ENCODE measurements around the gene BTNL8.
"Not testable (repeated sequence)": the region's sequence is repeated elsewhere in the genome, so short reads cannot be mapped to it uniquely, and the experiment has no call there.

Gene BTNL8

GRCh38 chr5:180875860-180876426 lies 23.0 kb upstream of the BTNL8 start:
- DNase-seq, result no peak

GRCh38 chr5:180885845-180886529 lies 13.0 kb upstream of the BTNL8 start:
- not testable (repeated sequence) for DNase-seq

DNA sequence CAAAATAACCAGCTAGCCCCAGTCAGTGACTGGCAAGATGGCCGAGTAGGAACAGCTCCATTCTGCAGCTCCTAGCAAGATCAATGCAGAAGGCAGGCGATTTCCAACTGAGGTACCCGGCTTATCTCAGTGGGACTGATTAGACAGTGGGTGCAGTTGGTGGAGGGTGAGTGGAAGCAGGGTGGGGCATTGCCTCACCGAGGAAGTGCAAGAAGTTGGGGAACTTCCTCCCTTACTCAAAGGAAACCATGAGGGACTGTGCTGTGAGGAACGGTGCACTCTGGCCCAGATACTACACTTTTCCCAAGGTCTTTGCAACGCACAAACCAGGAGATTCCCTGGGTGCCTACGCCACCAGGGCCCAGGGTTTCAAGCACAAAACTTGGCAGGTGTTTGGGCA lies 9.6 kb upstream of the BTNL8 start:
- no peak for DNase-seq

- not testable (repeated sequence) for DNase-seq
Observed at GRCh38 chr5:180895330-180895729, 3.6 kb upstream of the BTNL8 start.

- no peak for DNase-seq
Observed at GRCh38 chr5:180900178-180900577, 1.2 kb downstream of the BTNL8 start.

GRCh38 chr5:180901319-180902009 lies 2.5 kb downstream of the BTNL8 start:
- DNase-seq, result no peak

- DNase-seq, result no peak
Observed at GRCh38 chr5:180908400-180908799, 9.4 kb downstream of the BTNL8 start.

GRCh38 chr5:180908998-180909731 lies 10.2 kb downstream of the BTNL8 start:
- DNase-seq, result no peak

- DNase-seq, result no peak
Observed at GRCh38 chr5:180909782-180910181, 10.8 kb downstream of the BTNL8 start.

DNA sequence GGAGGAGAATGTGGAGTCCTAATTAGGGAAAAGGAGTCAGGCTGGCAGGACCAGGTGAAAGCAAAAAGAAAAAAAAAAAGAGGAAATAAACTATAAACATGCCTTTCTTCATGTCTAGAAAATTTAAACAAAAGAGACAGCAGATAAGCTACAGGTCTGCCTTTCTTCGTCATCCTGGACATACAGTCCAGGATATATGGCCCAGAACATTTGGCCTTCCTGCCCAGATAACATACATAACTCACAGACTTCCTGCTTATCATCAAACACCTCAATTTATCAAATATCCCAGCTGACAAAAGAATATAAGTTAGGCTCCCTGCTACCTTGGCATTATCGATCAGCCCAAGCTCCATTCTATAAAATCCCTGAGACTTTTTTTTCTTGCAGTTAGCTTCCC lies 11.2 kb downstream of the BTNL8 start:
- DNase-seq, result no peak

DNA sequence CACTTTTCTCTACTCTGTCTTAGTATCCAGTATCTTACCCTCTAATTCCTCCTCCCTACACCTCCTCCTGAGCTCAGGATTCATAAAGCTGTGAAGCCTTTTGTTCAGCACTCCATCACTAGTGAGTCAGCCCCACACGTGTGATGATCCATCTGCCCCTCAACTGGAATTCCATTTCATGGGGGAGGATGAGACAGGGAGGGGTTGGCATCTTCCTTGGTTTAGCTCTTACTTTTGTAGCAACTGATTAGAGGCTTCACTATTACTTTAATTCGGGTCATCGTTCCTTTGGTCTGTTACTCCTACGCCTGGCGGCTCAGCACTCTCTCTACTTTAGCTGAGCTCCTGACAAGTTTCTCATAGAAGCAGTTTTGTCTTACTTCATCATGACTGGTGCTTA lies 11.8 kb downstream of the BTNL8 start:
- DNase-seq, result no peak

DNA sequence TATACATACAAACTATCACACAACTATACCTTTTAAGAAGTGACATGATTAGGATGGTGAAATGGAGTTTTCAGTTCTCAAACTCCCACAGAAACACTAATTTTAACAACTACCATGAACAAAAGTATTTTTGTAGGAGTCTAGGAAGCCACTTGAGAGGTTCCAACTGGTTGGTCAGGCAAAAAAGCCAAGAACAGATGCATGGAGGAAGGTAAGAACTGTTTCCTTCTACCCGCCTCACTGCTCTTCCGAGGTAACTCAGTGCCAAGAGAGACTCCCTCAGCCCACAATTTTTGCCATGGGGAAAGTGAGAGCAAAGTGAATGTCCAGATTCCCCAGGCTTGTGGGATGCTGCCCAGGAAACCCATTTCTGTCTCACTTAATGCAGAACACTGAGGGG lies 15.7 kb downstream of the BTNL8 start:
- no peak for DNase-seq

DNA sequence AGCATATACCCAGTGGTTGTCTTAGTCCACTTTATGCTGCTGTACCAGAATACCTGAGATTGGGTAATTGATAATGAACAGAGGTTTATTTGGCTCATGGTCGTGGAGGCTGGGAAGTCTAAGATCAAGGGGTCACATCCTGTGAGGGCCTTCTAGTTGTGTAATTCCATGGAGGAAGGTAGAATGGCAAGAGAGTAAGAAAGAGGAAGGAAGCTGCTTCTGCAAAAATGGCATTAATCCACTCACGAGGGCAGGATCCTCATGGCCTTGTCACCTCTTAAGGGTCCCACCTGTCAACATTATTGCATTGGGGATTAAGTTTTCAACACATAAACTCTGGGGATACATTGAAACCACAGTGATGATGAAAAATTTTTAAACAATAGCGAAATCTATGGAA lies 17.0 kb downstream of the BTNL8 start:
- DNase-seq, result no peak

- no peak for DNase-seq
Observed at GRCh38 chr5:180918380-180918779, 19.4 kb downstream of the BTNL8 start.

DNA sequence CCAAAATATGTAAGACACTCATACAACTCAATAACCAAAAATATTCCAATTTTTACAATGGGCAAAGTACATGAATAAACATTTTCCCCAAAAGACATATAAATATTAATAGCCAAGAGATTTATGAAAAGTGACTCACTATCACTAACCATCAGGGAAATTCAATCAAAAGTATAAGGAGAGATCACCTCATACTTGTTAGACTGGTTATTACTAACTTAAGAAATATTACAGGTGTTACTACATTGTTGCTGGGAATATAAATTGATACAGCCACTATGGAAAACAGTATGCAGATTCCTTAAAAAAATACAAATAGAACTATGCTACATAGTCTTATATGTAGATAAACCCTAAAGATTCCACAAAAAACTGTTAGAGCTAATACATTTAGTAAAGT lies 21.8 kb downstream of the BTNL8 start:
- no peak for DNase-seq

- no peak for DNase-seq
Observed at GRCh38 chr5:180922932-180923331, 24.0 kb downstream of the BTNL8 start.

- DNase-seq, result no peak
Observed at GRCh38 chr5:180932660-180933059, 33.7 kb downstream of the BTNL8 start.

DNA sequence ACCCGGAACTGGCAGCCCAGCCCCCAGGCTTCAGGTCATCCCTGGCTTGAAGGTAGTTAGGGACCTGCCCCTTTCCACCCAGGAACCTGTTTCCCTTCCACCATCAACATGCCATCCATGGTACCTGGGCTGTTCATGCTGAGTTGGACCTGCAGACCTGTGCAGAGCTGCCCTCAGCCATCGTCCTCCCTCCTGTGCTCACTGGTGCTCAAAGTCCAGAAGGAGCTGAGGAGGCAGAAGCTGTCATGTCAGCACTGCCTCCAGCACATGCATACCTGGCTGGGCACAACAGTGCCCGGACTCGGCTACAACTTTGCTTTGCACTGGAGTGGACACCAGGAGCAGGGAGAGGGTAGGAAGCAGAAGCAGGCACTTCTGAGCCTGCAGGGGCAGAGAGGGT lies 36.2 kb downstream of the BTNL8 start:
- DNase-seq, result no peak

GRCh38 chr5:180938294-180938693 lies 39.3 kb downstream of the BTNL8 start:
- DNase-seq, result no peak

DNA sequence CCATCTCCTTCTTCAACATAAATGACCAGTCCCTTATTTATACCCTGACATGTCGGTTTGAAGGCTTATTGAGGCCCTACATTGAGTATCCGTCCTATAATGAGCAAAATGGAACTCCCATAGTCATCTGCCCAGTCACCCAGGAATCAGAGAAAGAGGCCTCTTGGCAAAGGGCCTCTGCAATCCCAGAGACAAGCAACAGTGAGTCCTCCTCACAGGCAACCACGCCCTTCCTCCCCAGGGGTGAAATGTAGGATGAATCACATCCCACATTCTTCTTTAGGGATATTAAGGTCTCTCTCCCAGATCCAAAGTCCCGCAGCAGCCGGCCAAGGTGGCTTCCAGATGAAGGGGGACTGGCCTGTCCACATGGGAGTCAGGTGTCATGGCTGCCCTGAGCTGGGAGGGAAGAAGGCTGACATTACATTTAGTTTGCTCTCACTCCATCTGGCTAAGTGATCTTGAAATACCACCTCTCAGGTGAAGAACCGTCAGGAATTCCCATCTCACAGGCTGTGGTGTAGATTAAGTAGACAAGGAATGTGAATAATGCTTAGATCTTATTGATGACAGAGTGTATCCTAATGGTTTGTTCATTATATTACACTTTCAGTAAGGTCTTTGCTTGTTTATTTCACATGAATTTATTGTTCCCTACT lies 51.5 kb downstream of the BTNL8 start:
- DNase-seq, result no peak

- no peak for DNase-seq
Observed at GRCh38 chr5:180959661-180960060, 60.7 kb downstream of the BTNL8 start.

DNA sequence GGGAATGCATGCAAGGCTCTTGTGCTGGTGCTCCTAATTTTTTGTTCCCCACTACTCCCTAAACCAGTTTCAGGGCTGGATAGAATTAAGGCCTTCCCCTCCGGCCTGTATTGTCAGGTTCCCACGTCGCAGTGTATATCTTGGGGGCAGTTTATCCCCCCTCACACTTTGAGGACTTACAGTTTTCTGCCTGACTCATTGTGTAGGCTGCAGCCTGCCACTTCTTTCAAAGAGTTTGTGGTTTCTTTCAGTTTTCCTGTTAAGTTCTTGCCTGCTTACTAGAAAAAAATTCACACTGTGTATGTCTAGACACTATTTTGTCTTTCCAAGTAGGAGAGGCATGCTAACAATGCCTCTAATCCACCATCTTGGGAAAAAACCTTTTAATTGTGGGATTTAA lies 61.2 kb downstream of the BTNL8 start:
- DNase-seq, result no peak

DNA sequence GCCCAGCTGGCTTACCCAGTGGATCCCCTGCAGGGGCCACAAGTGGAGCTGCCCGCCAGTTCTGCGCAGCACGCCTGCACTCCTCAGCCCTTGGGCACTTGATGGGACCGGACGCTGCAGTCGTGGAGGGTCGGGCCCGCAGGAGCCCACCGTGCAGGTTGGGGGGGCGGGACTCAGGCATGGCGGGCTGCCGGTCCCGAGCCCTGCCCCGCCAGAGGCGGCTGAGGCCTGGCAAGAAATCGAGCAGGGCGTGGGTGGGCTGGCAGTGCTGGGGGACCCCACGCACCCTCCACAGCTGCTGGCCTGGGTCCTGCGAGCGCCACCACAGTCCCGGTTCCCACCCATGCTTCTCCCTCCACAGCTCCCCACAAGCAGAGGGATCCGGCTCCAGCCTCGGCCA lies 70.4 kb downstream of the BTNL8 start:
- DNase-seq, result no peak
